ENCODE measurements around the gene ARHGEF2. TPM values are rescaled to one million over a fixed set of nuclear protein-coding genes. Genes with fewer than 3 reads are reported as not detected.

Gene ARHGEF2
- total RNA-seq, 1 donor from 2014 or later: 111 TPM

DNA sequence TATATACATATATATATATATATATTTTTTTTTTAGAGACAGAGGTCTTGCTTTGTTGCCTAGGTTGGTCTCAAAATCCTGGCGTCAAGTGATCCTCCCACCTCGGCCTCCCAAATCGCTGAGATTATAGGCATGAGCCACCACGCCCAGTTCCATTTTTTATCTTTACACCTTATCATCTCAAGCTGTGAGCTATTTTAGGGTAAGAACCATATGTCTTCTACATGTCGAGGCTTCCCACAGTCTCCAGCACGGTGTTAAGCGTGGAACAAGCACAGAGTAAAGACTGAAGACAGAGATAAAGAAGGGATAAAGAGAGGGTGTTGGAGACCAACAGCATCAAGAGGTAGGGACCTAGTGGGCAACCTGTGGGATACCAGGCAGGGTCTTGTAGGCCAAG is 14.2 kb downstream of the ARHGEF2 start:
- H3K27ac Mint-ChIP-seq: no peak overlapping the region
- H3K36me3 Mint-ChIP-seq: peaks cover 35% of the 10 kb centered on the region
- H3K4me3 Mint-ChIP-seq: no peak overlapping the region
- H3K9me3 Mint-ChIP-seq: no peaks in the 10 kb centered on the region
- peaks cover 4% of the 10 kb centered on the region for H3K4me1 Mint-ChIP-seq
- DNase-seq (ENCODE audit: low spot score in 2 of 2, unreplicated experiment in 2 of 2): no peak
- TF ChIP-seq, protein P1, sequence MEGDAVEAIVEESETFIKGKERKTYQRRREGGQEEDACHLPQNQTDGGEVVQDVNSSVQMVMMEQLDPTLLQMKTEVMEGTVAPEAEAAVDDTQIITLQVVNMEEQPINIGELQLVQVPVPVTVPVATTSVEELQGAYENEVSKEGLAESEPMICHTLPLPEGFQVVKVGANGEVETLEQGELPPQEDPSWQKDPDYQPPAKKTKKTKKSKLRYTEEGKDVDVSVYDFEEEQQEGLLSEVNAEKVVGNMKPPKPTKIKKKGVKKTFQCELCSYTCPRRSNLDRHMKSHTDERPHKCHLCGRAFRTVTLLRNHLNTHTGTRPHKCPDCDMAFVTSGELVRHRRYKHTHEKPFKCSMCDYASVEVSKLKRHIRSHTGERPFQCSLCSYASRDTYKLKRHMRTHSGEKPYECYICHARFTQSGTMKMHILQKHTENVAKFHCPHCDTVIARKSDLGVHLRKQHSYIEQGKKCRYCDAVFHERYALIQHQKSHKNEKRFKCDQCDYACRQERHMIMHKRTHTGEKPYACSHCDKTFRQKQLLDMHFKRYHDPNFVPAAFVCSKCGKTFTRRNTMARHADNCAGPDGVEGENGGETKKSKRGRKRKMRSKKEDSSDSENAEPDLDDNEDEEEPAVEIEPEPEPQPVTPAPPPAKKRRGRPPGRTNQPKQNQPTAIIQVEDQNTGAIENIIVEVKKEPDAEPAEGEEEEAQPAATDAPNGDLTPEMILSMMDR (IDR thresholded peaks at IDR 0.05; ENCODE audit: unreplicated experiment): no peak
- no peaks in the 10 kb centered on the region for H3K27me3 Mint-ChIP-seq (ENCODE audit: low read depth)

DNA sequence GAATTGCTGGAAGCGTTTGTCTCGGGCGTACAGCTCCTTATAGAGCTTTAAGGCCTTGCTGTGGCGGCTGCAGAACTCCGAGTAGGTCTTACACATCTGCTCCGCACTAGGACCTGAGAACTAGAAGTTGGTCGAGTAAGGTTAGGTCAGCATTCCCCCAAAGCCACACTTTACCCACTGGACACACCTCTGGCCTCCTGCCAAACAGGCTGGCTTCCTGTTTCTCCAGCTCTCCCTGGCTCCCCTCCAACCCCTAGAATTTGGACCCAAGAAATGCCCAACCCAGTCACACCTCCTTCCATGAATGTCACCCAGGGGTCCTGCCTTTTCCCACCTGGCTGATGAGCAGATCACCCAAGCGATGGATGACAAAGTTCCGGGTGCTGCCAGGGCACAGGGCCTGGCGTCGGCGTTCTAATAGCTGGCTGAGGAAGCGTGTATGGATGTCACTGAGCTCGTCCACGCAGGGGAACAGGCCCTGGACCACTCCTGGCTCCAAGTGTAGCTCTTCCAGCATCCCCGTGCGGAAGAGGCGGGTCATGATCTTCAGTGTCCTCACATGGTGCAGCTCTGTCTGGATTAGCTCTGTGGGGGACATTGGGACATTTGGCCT is 15.6 kb downstream of the ARHGEF2 start:
- Mint-ChIP-seq H3K27me3 (ENCODE audit: low read depth) (no peaks in the 10 kb centered on the region), H3K4me1 (no peaks in the 10 kb centered on the region), H3K9me3 (no peaks in the 10 kb centered on the region), H3K4me3 (no peak overlapping the region), H3K27ac (no peak overlapping the region), H3K36me3 (peaks cover 41% of the 10 kb centered on the region)
- TF ChIP-seq, protein P1 (IDR thresholded peaks at IDR 0.05; ENCODE audit: unreplicated experiment): no peak
- no peak for DNase-seq (ENCODE audit: low spot score in 2 of 2, unreplicated experiment in 2 of 2)

DNA sequence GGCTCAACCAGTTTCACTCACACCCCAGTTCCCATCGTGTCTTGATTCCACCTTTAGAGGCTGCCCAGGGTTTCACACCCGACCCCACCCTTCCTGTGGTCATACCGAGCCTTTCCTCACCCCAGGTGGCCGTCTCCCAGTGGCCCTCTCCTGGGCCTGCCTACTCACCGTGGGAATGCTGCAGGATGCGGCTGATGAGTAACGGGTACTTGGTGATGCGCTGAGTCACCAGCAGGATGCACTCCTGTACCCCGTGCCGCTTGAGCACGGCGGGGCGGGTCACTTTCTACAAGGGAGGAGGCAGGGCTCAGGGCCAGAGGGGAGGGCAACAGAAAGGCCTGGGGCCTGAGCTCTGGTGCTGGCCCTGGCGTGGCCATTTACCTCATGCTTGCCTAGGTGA is 16.4 kb downstream of the ARHGEF2 start:
- H3K4me3 Mint-ChIP-seq: no peak overlapping the region
- H3K27ac Mint-ChIP-seq: no peak overlapping the region
- TF ChIP-seq, protein P1 (IDR thresholded peaks at IDR 0.05; ENCODE audit: unreplicated experiment): no peak
- peaks cover 48% of the 10 kb centered on the region for H3K36me3 Mint-ChIP-seq
- no peaks in the 10 kb centered on the region for H3K27me3 Mint-ChIP-seq (ENCODE audit: low read depth)
- no peaks in the 10 kb centered on the region for H3K9me3 Mint-ChIP-seq
- no peak for DNase-seq (ENCODE audit: low spot score in 2 of 2, unreplicated experiment in 2 of 2)
- H3K4me1 Mint-ChIP-seq: no peaks in the 10 kb centered on the region

DNA sequence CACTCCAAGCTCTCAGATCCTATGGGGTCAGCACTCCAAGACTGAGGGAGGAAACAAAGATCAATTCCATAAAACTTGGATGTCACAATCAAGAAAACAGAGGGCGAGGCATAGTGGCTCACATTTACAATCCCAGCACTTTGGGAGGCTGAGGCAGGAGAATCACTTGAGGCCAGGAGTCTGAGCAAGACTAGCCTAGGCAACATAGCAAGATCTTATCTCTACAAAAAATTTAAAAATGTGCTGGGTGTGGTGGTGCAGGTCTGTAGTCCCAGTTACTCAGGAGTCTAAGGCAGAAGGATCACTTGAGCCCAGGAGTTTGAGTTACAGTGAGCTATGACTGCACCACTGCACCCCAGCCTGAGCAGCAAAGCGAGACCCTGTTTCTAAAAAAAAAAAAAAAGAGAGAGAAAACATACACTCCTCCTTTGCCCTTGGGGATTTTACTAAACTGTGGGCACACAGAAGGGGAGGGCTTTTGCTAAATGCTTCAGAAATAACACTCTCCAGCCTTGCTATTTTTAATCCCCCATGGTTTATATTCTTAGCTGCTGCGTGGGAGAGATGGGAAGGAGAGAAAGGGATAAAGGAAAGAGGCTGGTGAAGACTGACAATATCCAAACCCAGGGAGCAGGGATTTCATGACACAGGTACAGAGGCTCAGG is 18.1 kb downstream of the ARHGEF2 start:
- peaks cover 42% of the 10 kb centered on the region for H3K36me3 Mint-ChIP-seq
- no peaks in the 10 kb centered on the region for H3K27me3 Mint-ChIP-seq (ENCODE audit: low read depth)
- DNase-seq (ENCODE audit: low spot score in 2 of 2, unreplicated experiment in 2 of 2): no peak
- TF ChIP-seq, protein P1 (IDR thresholded peaks at IDR 0.05; ENCODE audit: unreplicated experiment): no peak
- H3K4me1 Mint-ChIP-seq: no peaks in the 10 kb centered on the region
- no peaks in the 10 kb centered on the region for H3K9me3 Mint-ChIP-seq
- no peak overlapping the region for H3K27ac Mint-ChIP-seq
- no peak overlapping the region for H3K4me3 Mint-ChIP-seq

DNA sequence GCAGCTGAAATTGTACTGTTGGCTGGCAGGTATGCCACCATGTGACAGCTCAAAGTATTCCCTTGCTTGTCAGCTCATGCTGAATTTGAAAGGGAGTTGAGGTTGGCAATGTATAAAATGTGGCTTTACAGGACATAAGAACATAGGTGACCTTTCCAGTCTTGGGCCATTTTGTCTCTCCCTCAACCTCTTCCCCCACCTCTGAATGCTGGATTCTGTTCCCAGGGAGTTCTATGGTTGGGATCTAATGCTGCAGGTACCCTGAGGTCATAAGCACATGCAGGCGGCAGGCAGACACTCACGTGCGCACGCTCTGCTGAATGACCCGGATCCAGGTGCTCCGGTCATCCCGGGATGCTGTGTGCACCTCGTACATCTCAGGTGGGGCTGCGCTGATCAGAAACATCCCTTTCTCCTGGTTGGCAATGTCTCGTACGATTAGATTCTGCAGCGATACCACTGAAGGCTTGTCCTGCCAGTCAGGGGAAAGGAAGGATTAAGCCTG is 20.9 kb downstream of the ARHGEF2 start:
- Mint-ChIP-seq H3K4me1 (no peaks in the 10 kb centered on the region), H3K36me3 (peaks cover 49% of the 10 kb centered on the region), H3K27ac (no peak overlapping the region), H3K9me3 (no peaks in the 10 kb centered on the region), H3K4me3 (no peak overlapping the region), H3K27me3 (ENCODE audit: low read depth) (no peaks in the 10 kb centered on the region)
- TF ChIP-seq, protein P1 (IDR thresholded peaks at IDR 0.05; ENCODE audit: unreplicated experiment): no peak
- DNase-seq (ENCODE audit: low spot score in 2 of 2, unreplicated experiment in 2 of 2): no peak
